ENCODE measurements around the gene C2CD3. TPM values are rescaled to one million over a fixed set of nuclear protein-coding genes. Genes with fewer than 3 reads are reported as not detected.

Gene C2CD3
- total and polyA plus RNA-seq, 9 of the 15 experiments (the other 6 are each of a cell fraction or from before 2014, with no cell fraction given): 4.4 to 20.2 (median 15.4) TPM

GRCh38 chr11:74070723-74071492 lies 99.9 kb downstream of the C2CD3 start (continued):
- TF ChIP-seq CHAMP1 (IDR thresholded peaks at IDR 0.05): no peak
- TF ChIP-seq ZNF280B (CRISPR knock-in tag; IDR thresholded peaks at IDR 0.05): no peak
- no peak for TF ChIP-seq PREB (CRISPR knock-in tag; IDR thresholded peaks at IDR 0.05)
- no peak for TF ChIP-seq RAD51 (IDR thresholded peaks at IDR 0.05; ENCODE audit: borderline replicate concordance, low read depth)
- TF ChIP-seq ZNF511 (CRISPR knock-in tag; IDR thresholded peaks at IDR 0.05): no peak
- no peak for TF ChIP-seq POLR2A (conservative IDR thresholded peaks at IDR 0.05)
- no peak for TF ChIP-seq ZC3H8 (IDR thresholded peaks at IDR 0.05)
- peak; percentile 84 for TF ChIP-seq CBFA2T2 (conservative IDR thresholded peaks at IDR 0.05)
- peak; percentile 70; the same call in 1 of the 2 replicates for TF ChIP-seq ZKSCAN8 (CRISPR knock-in tag; IDR thresholded peaks at IDR 0.05)
- TF ChIP-seq SMARCA4 (IDR thresholded peaks at IDR 0.05): peak; percentile 75
- TF ChIP-seq PYGO2 (tag; IDR thresholded peaks at IDR 0.05): no peak
- no peak for TF ChIP-seq NR2C1 (IDR thresholded peaks at IDR 0.05)
- TF ChIP-seq NR2C1 (tag; IDR thresholded peaks at IDR 0.05): 0 out of 2 replicates have a peak, but pooled peaks have one; percentile 23
- 0 out of 2 replicates have a peak, but pooled peaks have one; percentile 17 for TF ChIP-seq PHF21A (IDR thresholded peaks at IDR 0.05; ENCODE audit: borderline replicate concordance, low read depth)
- TF ChIP-seq ZNF354B (CRISPR knock-in tag; IDR thresholded peaks at IDR 0.05): no peak
- TF ChIP-seq NKRF (IDR thresholded peaks at IDR 0.05; ENCODE audit: borderline replicate concordance): no peak
- TF ChIP-seq HNRNPLL (IDR thresholded peaks at IDR 0.05; ENCODE audit: low read depth, low read length, poor library complexity, severe bottlenecking): no peak
- TF ChIP-seq FOXA1 (IDR thresholded peaks at IDR 0.05; ENCODE audit: borderline replicate concordance): no peak
